ENCODE data around the gene FRMD4A.
"Not testable (repeated sequence)": the region's sequence is repeated elsewhere in the genome, so short reads cannot be mapped to it uniquely, and the experiment has no call there.

FRMD4A gene

DNA sequence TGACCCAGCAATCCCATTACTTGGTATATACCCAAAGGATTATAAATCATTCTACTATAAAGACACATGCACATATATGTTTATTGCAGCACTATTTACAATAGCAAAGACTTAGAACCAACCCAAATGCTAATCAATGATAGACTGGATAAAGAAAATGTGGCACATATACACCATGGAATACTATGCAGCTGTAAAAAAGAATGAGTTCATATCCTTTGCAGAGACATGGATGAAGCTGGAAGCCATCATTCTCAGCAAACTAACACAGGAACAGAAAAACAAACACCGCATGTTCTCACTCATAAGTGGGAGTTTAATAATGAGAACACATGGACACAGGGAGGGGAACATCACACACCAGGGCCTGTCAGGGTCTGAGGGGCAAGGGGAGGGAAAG, 434.6 kb downstream of the FRMD4A start:
- not testable (repeated sequence) for DNase-seq

DNA sequence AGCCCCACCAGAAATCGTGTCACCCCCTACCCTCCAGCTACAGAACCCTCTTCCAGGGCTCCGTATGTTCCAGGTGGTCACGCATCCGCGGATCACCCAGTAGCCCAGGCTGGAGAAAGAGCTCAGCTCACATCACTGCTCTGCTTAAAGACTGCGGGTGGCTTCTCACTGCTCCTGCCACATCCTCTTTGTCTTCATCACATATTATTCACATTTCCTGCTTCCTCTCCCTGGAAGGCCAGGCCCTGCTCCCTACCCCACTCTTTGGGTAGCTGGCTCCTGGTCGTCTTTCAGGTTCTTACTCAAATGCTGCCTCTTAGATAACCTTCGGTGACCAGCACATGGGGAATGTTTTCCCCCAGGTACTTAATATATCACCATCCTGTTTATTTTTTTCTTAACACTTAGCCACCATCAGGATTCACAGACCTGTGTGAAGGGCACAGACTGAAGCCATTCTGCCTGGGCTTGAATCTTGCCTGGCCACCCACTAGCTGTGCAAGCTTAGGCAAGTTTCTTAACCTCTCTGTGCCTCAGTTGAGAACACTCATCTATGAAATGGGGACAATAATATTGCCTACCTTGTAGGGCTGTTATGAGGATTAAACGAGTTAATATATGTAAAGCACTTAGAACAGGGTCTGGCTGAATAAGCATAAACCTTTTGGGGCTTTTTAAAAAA, 436.2 kb downstream of the FRMD4A start:
- no peak for DNase-seq

DNA sequence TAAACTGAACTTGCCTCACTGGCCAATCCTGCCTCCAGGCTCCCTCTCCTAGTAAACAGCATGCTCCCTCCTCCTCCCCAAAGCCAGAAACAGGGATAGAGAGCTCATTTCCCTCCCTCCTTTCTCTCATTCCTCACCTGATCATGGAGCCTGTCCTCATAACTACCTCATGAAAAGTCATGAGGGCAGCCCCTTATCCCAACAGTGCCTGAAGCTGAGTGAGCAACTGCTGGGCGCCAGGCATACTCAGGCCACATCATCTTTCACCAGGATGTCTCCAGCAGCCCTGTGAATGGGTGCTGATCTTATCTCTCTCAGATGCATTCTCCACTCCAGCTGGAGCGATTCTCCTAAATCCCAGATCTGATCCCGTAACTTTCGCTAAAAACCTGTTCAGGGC, 436.8 kb downstream of the FRMD4A start:
- DNase-seq: no peak

DNA sequence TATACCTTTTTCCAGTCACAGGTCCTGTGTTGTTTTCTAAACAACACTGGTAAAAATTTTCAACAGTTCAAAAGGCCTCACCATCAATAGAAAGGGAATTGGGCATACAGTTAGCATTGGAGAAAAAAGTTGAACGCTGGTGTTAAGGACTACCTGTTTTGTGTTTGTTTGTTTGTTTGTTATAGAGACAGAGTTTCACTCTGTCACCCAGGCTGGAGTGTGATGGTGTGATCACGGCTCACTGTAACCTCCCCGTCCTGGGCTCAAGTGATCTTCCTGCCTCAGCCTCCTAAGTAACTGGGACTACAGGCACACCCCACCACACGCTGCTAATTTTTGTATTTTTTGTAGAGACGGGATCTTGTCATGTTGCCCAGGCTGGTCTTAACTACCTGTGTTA, 437.9 kb downstream of the FRMD4A start:
- DNase-seq: no peak

DNA sequence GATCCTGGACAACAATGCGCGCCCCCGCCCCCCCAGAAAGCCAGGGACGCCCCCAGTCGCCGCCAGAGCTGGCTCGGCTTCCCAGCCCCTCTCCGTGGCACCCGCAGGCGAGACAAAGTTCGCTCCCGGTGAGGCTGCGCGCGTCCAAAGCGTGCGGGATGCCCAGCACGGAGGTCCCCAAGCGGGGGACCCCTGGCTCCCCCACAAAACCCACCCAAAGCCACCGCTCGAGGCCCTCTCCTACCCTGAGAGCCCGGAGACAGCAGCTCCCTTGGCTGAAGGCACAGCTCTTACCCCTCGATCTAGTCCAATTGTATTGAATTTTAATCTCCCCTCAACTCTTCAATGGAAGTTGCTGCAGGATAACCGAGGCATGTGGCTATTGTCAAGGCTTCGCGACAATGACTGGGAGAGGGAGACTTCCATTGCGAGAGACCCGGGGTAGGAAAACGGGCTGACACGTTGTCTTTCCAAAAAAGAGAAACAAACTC, 438.7 kb downstream of the FRMD4A start:
- DNase-seq: no peak

DNA sequence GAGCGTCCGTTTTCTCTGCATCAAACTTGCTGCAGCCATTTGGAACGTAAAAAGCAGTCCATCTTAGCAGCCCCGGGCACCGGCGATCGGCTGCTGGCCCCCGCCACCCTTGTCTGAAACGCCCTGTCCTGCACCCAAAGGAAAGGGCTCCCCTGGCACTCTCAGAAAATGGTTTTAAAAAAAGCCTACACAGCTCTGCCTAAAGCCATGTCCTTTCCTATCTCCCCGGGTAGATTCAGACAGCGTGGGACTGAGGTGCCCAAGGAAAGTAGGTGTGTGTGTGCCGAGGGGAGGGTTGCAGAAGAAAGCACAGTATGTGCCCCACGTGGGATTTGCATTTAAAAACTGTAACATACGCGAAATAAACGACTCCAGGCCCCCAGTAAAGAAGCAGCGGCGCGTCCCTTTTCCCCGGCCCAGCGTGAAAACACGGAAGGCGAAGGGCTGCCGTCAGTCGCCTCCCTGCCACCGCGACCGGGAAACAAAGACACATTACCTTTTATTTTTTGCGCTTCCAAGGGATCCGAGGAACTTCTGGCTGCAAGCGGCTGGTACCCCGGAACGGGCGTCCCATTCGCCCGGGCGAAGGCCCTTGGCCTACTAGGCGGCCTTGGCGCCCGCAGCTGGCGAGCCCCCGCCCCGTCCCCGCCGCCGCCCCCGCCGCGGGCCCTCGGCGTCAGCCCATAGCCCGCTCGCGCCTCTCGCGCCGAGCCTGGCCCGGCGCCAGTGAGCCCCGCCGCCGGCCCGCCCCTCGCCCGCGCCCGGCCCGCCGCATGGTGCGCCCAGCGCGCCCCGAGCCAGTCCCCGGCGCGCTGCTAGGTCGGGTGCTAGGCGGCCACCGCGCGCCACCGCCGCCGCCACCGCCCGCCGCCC, 439.4 kb downstream of the FRMD4A start:
- DNase-seq: no peak

DNA sequence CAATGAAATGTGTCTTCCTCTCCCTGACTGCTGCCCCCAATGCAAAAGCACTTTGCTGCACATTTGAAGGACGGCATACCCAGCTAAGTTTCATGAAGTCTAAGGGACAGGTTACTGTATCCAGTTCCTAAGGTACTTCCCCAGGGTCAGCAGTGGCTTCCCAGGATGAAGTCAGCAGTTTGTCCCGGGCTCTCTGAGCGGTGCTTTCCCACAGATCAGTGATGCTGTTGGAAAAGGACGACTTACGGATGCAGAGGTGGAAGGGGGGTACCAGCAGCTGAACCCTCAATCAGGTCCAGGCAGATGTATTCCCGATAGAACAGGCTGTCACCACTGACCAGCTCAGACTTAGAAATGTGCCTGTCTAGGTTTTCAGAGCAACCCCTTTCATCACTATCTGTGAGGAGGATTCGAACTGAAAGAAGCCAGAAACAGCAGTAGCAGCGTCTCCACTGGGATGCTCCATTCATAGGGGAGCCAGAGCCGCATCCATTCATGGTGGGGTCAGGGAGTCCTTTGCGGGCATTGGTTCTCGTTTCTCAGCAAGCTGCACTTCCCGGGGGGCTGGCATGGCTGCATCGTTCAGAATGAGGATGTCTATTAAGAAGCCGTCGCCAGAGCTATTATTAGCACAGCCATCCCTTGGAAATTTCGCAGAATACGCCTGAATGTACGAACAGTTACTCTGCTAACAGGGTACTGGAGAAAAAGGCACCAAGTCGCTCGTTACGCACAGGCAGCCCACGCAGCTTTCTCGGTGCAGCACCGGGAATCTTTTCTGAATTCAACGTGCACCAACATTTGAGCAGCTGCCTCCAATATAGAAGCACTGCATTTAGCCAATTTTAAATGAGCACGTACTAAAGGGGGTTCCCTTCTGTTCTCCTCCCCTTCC, 440.2 kb downstream of the FRMD4A start:
- no peak for DNase-seq

DNA sequence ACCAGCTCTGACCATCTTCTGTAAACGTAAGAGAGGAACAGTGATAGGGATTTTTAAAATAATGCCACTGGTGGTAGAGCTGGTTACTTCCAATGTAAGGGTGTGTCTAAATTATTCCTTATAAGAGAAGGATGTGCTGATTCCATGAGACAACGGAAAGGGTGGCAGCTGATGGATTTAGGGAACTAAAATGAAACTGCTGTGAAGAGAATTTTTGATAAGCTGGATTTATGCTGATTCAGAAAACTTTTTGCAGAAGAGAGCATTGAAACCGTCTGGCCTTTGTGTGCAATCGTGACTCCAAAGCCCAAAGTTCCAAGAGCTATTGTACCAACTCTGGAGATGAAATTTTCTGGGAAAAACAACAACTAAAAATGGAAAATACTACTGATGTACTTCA, 443.0 kb downstream of the FRMD4A start:
- no peak for DNase-seq

DNA sequence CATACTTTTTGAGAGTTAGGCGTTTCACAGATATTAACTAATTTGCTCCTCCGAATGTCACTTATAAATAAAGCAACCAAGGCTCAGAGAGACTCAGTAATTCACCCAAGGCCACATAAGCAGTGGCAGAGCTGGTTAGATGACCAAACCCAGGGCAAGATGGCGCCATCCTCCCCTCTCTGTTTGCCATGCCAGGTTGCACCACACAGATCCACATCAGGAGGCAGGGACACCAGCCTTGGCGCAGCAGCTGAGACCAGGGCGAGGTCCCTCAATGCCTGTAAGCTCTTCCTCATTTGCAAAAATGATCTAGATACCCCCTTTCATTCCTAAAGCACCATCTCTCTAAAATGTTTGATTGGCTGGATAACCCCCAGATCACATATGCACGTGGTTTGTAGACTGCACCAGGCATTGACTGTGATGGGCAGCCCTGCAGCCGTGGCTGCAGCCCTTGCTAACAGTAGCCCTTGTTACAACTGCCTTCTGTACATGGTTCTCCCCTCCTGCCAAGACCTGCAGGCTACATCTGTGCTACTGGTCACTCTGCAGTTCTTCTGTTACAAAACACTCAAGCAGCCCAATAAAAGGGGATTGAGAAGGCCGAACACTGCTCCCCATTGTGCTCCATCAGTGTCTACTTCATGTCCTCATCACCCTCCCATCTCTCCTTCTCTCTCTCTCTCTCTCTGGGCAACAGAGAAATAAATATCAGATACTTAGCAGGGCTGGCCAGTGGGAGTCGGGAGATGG, 445.3 kb downstream of the FRMD4A start:
- no peak for DNase-seq

DNA sequence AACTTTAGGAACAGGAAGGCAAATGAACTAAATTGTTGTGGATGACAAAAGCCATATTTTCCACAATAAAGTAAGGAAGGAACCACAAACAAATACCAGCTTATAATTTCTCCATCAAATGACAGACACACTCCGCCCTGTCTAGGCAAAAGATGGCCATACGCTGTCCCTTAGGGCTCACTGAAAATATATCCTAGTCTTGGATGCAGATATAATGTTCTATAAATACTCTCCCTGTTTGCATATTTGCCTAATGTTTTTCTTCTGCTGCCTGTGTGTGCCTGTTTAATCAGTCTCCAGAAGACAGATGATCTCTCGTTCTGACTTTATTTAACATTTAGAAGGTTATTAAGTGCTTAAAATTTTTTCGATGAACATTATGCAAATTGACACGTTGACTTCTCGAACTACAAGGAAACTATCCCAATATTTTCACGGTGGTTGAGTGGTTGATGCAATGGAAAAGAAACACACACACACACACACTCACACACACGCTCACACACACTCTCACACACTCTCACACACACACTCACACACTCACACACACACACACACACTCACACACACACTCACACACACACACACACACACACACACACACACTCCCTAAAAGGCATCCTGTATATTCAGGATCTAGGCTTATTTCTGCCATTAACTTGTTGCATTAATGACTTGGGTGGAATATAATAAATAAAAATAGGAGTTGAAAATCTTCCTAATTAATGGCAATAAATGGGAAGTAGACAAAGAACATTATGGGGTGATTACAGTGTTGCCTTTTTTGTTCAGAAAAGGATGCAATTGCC, 446.9 kb downstream of the FRMD4A start:
- no peak for DNase-seq

DNA sequence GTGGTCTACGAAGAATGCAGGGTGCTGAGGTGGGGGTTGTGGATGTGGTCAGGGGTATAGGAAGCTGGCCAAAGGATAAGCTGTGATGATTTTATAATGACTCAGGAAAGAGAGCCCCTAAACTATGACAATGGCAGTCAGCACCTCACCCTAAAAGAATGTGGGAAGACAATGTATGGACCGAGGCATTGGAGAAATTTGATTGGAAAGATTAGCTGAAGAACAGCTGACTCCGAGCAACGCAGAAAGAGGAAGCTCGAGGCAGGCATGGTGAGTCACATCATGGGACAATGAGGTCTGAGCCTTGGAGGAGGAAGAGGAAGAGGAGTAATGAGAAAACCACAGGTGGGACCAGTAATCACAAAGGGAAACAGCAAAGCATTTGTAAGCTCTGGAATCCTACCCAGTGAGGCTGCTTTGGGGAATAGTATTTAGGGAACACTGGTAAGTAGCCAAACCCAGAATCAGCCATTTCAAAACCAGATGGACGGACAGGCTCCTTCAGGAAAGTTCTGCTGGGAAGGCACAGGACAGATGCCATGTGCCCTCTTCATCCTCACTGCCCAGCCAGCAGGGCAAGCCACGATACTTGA, 448.5 kb downstream of the FRMD4A start:
- no peak for DNase-seq

DNA sequence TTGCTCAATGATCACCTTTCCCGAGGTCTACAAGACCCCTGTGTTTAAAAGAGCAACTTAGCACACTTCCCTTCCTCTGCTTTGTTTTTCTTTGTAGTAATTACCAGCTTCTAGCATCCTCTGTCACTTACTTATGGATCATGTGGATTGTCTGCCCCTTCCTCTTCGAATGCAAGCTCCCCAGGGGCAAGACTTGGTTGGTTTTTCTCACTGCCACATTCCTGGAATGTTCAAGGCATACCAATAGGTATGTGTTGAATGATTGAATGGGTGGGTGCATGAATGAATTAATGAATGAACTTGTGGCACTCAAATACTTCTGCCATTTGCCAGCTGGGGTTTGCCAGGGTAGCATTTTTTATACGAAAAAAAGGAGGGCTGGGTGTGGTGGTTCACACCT, 450.0 kb downstream of the FRMD4A start:
- DNase-seq: no peak

DNA sequence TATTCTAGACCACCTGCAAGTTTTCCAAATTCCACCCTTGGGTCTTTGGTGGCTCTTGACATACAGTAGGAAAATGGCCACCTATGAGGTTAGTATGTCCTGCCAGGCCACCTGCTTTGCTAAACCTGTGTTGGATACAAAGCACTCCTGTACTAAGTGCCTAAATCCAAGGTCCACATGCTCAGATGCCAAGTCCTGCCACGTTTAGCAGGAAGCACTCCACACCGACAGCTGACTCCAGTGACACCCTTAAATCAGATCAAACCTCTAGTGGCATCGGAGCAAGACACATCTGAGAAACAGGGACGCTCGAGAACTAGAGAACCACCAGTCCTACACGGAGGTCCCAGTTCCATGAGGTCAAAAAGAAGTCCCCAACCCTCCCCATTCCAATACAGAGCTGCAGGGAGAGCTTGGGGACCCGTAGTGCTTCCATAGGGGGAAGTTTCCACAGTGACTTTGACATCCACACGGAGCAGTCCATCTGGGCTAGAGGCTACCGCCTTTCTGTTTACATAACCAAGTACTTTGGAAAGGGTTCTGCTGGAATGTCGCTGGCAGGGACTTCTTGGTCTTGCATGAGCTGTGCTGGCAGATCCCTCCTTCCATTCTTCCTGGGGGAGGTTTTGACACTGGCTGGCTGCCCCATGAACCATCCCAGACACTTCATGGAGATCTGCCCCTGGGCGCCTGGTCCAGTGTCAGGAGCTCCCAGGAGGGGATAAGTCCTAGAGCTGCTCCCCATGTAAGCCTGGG, 453.4 kb downstream of the FRMD4A start:
- DNase-seq: no peak

DNA sequence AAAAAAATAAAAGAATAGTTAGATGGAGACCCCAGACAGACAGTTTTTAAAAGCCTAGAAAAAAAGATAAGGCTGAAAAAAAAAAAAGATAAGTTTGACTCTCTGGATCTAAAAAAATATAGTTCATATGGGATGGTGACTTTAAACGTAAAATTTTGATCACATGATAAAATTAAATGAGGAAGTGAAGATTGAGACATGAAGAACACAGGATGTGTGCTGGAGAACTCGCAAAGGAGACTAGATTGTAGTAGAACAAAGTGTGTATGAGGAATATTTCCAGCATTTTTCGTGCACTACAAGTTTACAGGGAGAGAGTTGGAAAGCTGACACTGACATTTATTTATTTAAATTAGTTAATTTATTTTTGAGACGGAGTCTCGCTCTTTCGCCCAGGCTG, 457.5 kb downstream of the FRMD4A start:
- no peak for DNase-seq

DNA sequence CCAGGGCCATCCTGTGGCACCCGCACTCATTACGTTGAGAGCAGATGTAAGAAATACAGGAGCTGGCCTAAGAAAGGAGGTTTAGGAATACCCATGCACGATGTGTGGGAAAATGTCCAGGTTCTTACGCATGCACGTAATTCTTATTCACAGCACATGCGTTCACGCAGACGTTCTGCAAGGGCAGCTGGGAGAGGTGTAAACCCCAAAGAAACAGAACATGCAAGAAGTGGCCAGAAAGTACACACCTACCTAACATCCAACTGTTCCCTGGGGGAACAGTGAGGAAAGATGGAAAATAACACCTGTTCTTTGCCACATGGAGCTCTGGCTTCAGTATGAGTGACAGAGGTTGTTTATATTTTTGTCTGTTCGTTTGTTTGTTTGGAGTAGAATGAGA, 458.3 kb downstream of the FRMD4A start:
- DNase-seq: no peak

DNA sequence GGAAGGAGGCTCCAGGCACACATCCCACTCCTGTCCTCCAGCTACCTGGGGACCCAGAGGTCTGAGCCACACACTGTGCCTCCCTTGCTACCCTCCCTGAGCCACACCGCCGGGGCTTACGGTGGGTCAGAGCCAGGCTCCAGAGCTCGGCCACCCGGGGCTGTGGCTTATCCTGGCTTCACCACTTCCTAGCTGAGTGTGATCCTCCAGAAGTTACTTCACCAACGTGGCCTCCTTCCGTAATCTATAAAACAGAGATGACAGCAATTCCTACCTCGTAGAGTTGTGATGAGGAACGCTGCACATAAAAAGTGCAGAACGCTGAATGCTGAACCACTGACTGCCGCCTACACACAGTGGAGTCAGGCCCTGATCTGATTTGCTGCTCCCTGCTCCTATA, 458.9 kb downstream of the FRMD4A start:
- DNase-seq: no peak

DNA sequence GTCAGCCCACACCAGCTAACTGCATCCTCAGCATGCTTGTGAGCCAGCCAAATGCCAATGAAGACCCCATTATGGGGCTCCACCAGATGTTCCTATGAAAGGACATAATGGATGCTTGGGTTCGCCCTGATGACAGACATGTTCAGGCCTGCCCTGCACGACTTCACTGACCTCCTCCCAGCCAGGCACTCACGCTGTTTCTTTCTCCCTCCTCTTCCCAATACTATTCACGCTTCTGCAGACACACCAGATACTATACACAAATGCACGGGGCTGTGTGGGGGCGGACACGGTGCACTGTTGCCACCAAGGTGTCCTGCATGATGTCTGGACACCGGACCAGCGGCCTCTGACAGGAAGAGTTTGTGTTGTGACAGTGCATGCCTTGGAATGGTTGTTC, 459.7 kb downstream of the FRMD4A start:
- no peak for DNase-seq

DNA sequence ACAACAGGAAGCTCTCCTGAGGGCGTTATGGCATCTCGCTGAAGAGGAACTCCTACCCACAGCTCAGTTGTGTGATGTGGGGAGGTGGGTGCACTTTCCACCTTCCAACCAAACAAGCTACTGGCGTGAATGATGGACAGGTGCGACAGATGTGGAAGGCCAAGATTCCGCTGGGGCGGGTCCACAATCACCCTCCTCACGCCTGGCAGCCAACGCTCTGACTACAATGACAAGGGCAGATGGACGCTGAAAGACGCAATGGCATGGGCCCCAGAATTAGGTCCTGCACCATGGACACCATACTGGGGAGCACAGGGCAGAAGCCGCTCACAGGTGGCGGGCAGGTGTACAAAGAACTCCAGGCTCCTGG, 461.4 kb downstream of the FRMD4A start:
- DNase-seq: no peak

DNA sequence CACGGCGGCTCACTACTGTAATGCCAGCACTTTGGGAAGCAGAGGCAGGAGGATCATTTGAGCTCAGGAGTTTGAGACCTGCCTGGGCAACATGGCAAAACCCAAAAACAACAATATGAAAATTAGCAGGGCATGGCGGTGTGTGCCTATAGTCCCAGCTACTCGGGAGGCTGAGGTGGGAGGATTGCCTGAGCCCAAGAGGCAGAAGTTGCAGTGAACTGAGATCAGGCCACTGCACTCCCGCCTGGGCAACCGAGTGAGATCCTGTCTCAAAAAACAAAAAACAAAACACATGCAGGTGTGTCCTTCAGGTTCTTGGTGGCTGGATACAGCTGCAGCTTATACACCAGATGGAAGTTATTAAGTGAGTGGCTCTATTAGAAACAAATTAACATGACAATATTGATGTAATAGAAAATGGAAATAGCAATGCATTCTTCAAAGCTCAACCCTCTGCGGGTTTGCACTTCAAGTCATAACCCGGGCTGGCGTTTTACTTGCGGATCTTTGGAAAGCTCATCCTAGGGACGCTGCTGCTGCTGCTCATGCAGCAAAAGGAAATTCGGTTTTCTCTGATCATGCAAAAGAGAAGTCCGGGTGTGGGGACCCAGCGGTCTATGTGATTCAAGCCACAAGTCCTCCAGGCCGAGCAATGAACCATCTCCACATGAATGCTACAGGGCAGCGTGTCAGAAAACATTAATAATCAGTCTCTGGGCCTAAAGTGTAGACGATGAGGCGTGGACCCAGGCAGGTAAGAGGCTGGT, 462.0 kb downstream of the FRMD4A start:
- DNase-seq: no peak

DNA sequence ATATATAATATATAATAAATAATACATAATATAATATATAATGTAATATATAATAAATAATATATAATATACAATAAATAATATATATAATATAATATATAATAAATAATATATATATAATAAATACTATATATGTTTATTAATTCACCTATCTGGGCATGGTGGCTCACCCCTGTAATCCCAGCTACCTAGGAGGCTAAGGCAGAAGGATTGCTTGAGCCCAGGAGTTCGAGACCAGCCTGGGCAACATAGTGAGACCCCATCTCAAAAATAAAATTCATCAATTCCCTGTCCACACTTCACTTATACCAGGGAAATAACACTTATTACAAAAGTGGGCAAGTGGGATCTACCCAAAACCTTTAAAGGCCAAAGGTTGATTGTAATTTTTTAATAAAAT, 462.9 kb downstream of the FRMD4A start:
- DNase-seq: no peak
